GM23338 (cell line): ENCODE measurements around the gene SMARCC1. TPM values are rescaled to one million over a fixed set of nuclear protein-coding genes. Genes with fewer than 3 reads are reported as not detected.
A peak's percentile ranks its signal among the peaks of the same experiment; 100 is the strongest.

Experiments used
- ATAC-seq: fragments of 200-7000 bp; cut with Tn5 transposase; 3 replicates; pipeline ENCODE4 v1.9.1; 2020
- DNase-seq: peaks from one replicate; pipeline ENCODE4 v3.0.0-alpha.2; 2015; ENCODE audit warnings: low spot score
- H2AFZ ChIP-seq: fragments of 200-600 bp; sonication (generic); 2 replicates; pipeline ENCODE4 v1.8.0; 2016; ENCODE audit warnings: antibody characterized with exemption, mild to moderate bottlenecking, moderate library complexity
- H3F3A ChIP-seq: fragments of 200-600 bp; sonication (generic); replicated peaks from 2 replicates; pipeline ENCODE4 v1.8.0; 2017; ENCODE audit warnings: antibody characterized with exemption, mixed run types, low read depth
- H3K27ac ChIP-seq: fragments of 200-600 bp; sonication (generic); 2 replicates; pipeline ENCODE4 v1.6.1; 2016; ENCODE audit warnings: low read depth
- H3K27me3 ChIP-seq: fragments of 200-600 bp; sonication (generic); 2 replicates; pipeline ENCODE4 v1.8.0; 2016; ENCODE audit warnings: mild to moderate bottlenecking, mixed run types, moderate library complexity; ENCODE audit not compliant: insufficient read depth
- H3K36me3 ChIP-seq: fragments of 200-600 bp; sonication (generic); 2 replicates; pipeline ENCODE4 v1.8.0; 2016; ENCODE audit warnings: mild to moderate bottlenecking; ENCODE audit not compliant: insufficient read depth
- H3K4me1 ChIP-seq: fragments of 200-600 bp; sonication (generic); 2 replicates; pipeline ENCODE4 v1.8.0; 2016; ENCODE audit warnings: mild to moderate bottlenecking, moderate library complexity; ENCODE audit not compliant: insufficient read depth
- H3K4me2 ChIP-seq: fragments of 200-600 bp; sonication (generic); 2 replicates; pipeline ENCODE4 v1.7.1; 2017; ENCODE audit warnings: mixed run types
- H3K4me3 ChIP-seq: fragments of 200-600 bp; sonication (generic); 2 replicates; pipeline ENCODE4 v1.6.1; 2016; ENCODE audit warnings: mixed run types
- H3K79me2 ChIP-seq: fragments of 200-600 bp; sonication (generic); replicated peaks from 2 replicates; pipeline ENCODE4 v1.8.0; 2017; ENCODE audit warnings: mild to moderate bottlenecking; ENCODE audit not compliant: insufficient read depth
- H3K9me2 ChIP-seq: fragments of 200-600 bp; sonication (generic); 2 replicates; pipeline ENCODE4 v1.8.0; 2017; ENCODE audit not compliant: insufficient read depth
- H4K20me1 ChIP-seq: fragments of 200-600 bp; sonication (generic); replicated peaks from 2 replicates; pipeline ENCODE4 v1.8.0; 2017; ENCODE audit warnings: mild to moderate bottlenecking; ENCODE audit not compliant: insufficient read depth
- H3K27ac Mint-ChIP-seq: 2 replicates; pipeline ENCODE4 v1.8.0; 2020; ENCODE audit warnings: inconsistent platforms, mild to moderate bottlenecking, moderate library complexity, mixed read lengths
- H3K27me3 Mint-ChIP-seq: 3 replicates; pipeline ENCODE4 v1.8.0; 2022; ENCODE audit warnings: low read depth, mild to moderate bottlenecking, moderate library complexity, mixed read lengths, inconsistent platforms; ENCODE audit not compliant: insufficient read depth, poor library complexity
- H3K36me3 Mint-ChIP-seq: 3 replicates; pipeline ENCODE4 v1.8.0; 2021; ENCODE audit warnings: low read depth, mild to moderate bottlenecking, inconsistent platforms, moderate library complexity, mixed read lengths
- H3K4me1 Mint-ChIP-seq: 3 replicates; pipeline ENCODE4 v1.8.0; 2020; ENCODE audit warnings: mild to moderate bottlenecking, inconsistent platforms, mixed read lengths
- H3K4me3 Mint-ChIP-seq: 3 replicates; pipeline ENCODE4 v1.8.0; 2021; ENCODE audit warnings: moderate library complexity, mild to moderate bottlenecking, inconsistent platforms, mixed read lengths
- H3K9me3 Mint-ChIP-seq: 3 replicates; pipeline ENCODE4 v1.8.0; 2020; ENCODE audit warnings: moderate library complexity, mild to moderate bottlenecking, inconsistent platforms, mixed read lengths
- CREB1 ChIP-seq: fragments of 250-450 bp; sonication (Bioruptor Pico); IDR thresholded peaks from 2 replicates; pipeline ENCODE4 v1.5.0; 2020; ENCODE audit warnings: low read depth, mild to moderate bottlenecking, moderate library complexity
- CTCF ChIP-seq, 2 experiments: fragments of 200-600 bp in 1 of 2; sonication (generic) in 1 of 2; conservative IDR thresholded peaks; 2 replicates each; pipeline versions ENCODE4 v1.5.1 to v1.6.1; 2016 to 2017; ENCODE audit warnings: antibody characterized with exemption in 2 of 2, low read depth in 2 of 2, mild to moderate bottlenecking in 2 of 2, moderate library complexity in 1 of 2
- ETS1 ChIP-seq: IDR thresholded peaks from 2 replicates; pipeline ENCODE4 v1.6.1; 2016; ENCODE audit warnings: antibody characterized with exemption
- EZH2 ChIP-seq: fragments of 200-600 bp; sonication (generic); IDR thresholded peaks from one replicate; pipeline ENCODE4 v1.8.0; 2017; ENCODE audit warnings: antibody characterized with exemption, mild to moderate bottlenecking, low read depth; ENCODE audit not compliant: unreplicated experiment
- EZH2phosphoT487 ChIP-seq: fragments of 200-600 bp; sonication (generic); IDR thresholded peaks from one replicate; pipeline ENCODE4 v1.8.1; 2018; ENCODE audit warnings: antibody characterized with exemption; ENCODE audit not compliant: unreplicated experiment
- NANOG ChIP-seq: IDR thresholded peaks from 2 replicates; pipeline ENCODE4 v1.6.1; 2016; ENCODE audit warnings: antibody characterized with exemption, borderline replicate concordance
- POLR2AphosphoS5 ChIP-seq: IDR thresholded peaks from 2 replicates; pipeline ENCODE4 v1.6.1; 2016; ENCODE audit warnings: antibody characterized with exemption, low read depth
- ZNF114 ChIP-seq: fragments of 250-450 bp; sonication (Bioruptor Pico); IDR thresholded peaks from 2 replicates; pipeline ENCODE4 v1.5.0; 2020; ENCODE audit warnings: mild to moderate bottlenecking, moderate library complexity
- ZNF331 ChIP-seq: fragments of 250-450 bp; sonication (Bioruptor Pico); IDR thresholded peaks from 2 replicates; pipeline ENCODE4 v1.5.0; 2020; ENCODE audit warnings: low read depth, mild to moderate bottlenecking, moderate library complexity
- polyA plus RNA-seq: library from polyadenylated mRNA; unstranded; fragments of >200 nt; fragmentation: Nextera tagmentation; extraction: Ambion mirVana; gene quantifications from 2 replicates; pipeline ENCODE4 v1.2.1, GENCODE V29; 2016
- total RNA-seq: library from RNA; depleted of rRNA; stranded (reverse); fragments of >200 nt; shearing (Covaris generic); gene quantifications from 2 replicates; pipeline ENCODE4 v1.2.3, GENCODE V29; 2014
- TF ChIP-seq, protein P1 (sequence below): IDR thresholded peaks from one replicate; pipeline ENCODE4 v1.6.1; 2018; ENCODE audit warnings: antibody characterized with exemption; ENCODE audit not compliant: unreplicated experiment

SMARCC1 gene
- total and polyA plus RNA-seq, 2 experiments from 2014 or later, result 105 to 171 TPM

GRCh38 chr3:47578691-47579632, 202.7 kb downstream of the SMARCC1 start, which contains the start of gene CSPG5:
CSPG5 (minus strand) TSS chr3:47578865; CDS start chr3:47578693, 172 bp downstream.
- peaks cover under 1% of the 10 kb centered on the region; the same call in 1 of the 2 replicates for H4K20me1 ChIP-seq
- Mint-ChIP-seq H3K4me3 (peak within 1 kb of the TSS; percentile 61), H3K27me3 (peaks cover 50% of the 10 kb centered on the region), H3K4me1 (peaks cover 16% of the 10 kb centered on the region), H3K9me3 (no peaks in the 10 kb centered on the region; the same call in 2 of the 3 replicates), H3K36me3 (no peaks in the 10 kb centered on the region; the same call in 2 of the 3 replicates), H3K27ac (no peak within 1 kb of the TSS)
- no peaks in the 10 kb centered on the region for H3K79me2 ChIP-seq
- no peaks in the 10 kb centered on the region for H3K36me3 ChIP-seq
- no peak within 1 kb of the TSS for H3K27ac ChIP-seq
- H3K4me1 ChIP-seq, result peaks cover 5% of the 10 kb centered on the region
- peak within 1 kb of the TSS; percentile 91 for H3K4me2 ChIP-seq
- ATAC-seq (peak; percentile 31), DNase-seq (peak; percentile 59)
- no peaks in the 10 kb centered on the region for H3K9me2 ChIP-seq
- 0 out of 2 replicates have a peak, but pooled peaks have one; percentile 47 for TF ChIP-seq POLR2AphosphoS5
- TF ChIP-seq ZNF114, result no peak
- no peak for TF ChIP-seq ETS1
- peak; percentile 27; the same call in 1 of the 2 replicates for TF ChIP-seq CREB1
- no peak for TF ChIP-seq NANOG
- TF ChIP-seq CTCF (conservative IDR thresholded peaks at IDR 0.05; ENCODE audit: low read depth in 2 of 2), result no peak
- no peak for TF ChIP-seq ZNF331 (CRISPR knock-in tag)
- peaks cover 28% of the 10 kb centered on the region for H3F3A ChIP-seq
- peak within 1 kb of the TSS; percentile 73 for H3K4me3 ChIP-seq
- peaks cover 54% of the 10 kb centered on the region for H3K27me3 ChIP-seq
- peak within 1 kb of the TSS; percentile 86 for H2AFZ ChIP-seq

GRCh38 chr3:47578119-47578632, 203.5 kb downstream of the SMARCC1 start:
- H3K4me3 Mint-ChIP-seq, result peak overlapping the region; percentile 60; the same call in 2 of the 3 replicates
- H3K79me2 ChIP-seq, result no peaks in the 10 kb centered on the region
- H3F3A ChIP-seq, result peaks cover 27% of the 10 kb centered on the region
- no peak overlapping the region for H3K27ac ChIP-seq
- ATAC-seq (peak; percentile 48), DNase-seq (peak; percentile 56)
- peaks cover 4% of the 10 kb centered on the region; the same call in 1 of the 2 replicates for H3K4me1 ChIP-seq
- H3K27ac Mint-ChIP-seq, result no peak overlapping the region
- no peaks in the 10 kb centered on the region for H3K9me2 ChIP-seq
- peak overlapping the region; percentile 63 for H3K4me3 ChIP-seq
- H3K4me1 Mint-ChIP-seq, result peaks cover 8% of the 10 kb centered on the region; the same call in 2 of the 3 replicates
- H3K27me3 ChIP-seq, result peaks cover 54% of the 10 kb centered on the region
- H3K36me3 Mint-ChIP-seq, result no peaks in the 10 kb centered on the region; the same call in 2 of the 3 replicates
- no peaks in the 10 kb centered on the region; the same call in 1 of the 2 replicates for H4K20me1 ChIP-seq
- H3K4me2 ChIP-seq, result peak overlapping the region; percentile 87
- no peaks in the 10 kb centered on the region for H3K36me3 ChIP-seq
- no peak overlapping the region for H2AFZ ChIP-seq
- no peaks in the 10 kb centered on the region; the same call in 2 of the 3 replicates for H3K9me3 Mint-ChIP-seq
- H3K27me3 Mint-ChIP-seq, result peaks cover 51% of the 10 kb centered on the region
- no peak for TF ChIP-seq EZH2phosphoT487
- no peak for TF ChIP-seq EZH2
- TF ChIP-seq POLR2AphosphoS5, result no peak
- TF ChIP-seq, protein P1, sequence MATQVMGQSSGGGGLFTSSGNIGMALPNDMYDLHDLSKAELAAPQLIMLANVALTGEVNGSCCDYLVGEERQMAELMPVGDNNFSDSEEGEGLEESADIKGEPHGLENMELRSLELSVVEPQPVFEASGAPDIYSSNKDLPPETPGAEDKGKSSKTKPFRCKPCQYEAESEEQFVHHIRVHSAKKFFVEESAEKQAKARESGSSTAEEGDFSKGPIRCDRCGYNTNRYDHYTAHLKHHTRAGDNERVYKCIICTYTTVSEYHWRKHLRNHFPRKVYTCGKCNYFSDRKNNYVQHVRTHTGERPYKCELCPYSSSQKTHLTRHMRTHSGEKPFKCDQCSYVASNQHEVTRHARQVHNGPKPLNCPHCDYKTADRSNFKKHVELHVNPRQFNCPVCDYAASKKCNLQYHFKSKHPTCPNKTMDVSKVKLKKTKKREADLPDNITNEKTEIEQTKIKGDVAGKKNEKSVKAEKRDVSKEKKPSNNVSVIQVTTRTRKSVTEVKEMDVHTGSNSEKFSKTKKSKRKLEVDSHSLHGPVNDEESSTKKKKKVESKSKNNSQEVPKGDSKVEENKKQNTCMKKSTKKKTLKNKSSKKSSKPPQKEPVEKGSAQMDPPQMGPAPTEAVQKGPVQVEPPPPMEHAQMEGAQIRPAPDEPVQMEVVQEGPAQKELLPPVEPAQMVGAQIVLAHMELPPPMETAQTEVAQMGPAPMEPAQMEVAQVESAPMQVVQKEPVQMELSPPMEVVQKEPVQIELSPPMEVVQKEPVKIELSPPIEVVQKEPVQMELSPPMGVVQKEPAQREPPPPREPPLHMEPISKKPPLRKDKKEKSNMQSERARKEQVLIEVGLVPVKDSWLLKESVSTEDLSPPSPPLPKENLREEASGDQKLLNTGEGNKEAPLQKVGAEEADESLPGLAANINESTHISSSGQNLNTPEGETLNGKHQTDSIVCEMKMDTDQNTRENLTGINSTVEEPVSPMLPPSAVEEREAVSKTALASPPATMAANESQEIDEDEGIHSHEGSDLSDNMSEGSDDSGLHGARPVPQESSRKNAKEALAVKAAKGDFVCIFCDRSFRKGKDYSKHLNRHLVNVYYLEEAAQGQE, result no peak
- no peak for TF ChIP-seq CREB1
- TF ChIP-seq NANOG, result no peak
